ENCODE measurements around the gene PTPRR.

- no peak for TF ChIP-seq CTCF (IDR thresholded peaks at IDR 0.05)
- TF ChIP-seq POLR2A (IDR thresholded peaks at IDR 0.05), result no peak
Observed at GRCh38 chr12:70852416-70853150, 68.0 kb downstream of the PTPRR start.
